ENCODE results near the gene NOB1.

The NOB1 gene

DNA sequence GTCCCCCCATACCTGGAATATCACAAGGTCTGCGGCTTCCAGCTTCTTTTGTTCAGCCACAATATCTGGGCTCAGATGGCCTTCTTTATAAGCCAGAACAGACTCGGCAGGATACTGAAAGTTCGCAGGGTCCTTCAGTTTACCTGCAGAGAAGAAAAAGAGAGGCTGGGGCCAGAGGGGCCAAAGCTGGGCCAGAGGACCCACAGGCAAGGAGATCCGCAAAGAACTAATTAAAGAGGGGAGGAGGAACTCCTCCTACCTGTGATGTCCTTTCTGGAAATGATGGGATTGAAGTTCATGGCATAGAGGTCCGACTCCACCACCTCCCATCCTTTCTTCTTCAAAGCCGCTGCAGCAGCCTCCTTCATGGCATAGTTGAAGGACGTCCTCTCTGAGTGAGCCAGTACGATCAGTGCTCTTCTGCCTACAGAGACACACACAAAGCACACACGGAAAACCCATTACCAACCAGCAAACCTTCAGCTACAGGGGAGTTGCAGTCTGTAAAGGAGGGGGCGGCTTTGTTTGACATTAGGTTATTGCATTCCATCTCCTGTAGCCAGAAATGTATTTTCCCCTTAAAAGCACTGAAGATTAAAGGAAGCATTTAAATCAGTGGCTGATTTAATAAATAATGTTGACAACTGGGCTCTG is 36.5 kb downstream of the NOB1 start:
- DNase-seq, result no peak

DNA sequence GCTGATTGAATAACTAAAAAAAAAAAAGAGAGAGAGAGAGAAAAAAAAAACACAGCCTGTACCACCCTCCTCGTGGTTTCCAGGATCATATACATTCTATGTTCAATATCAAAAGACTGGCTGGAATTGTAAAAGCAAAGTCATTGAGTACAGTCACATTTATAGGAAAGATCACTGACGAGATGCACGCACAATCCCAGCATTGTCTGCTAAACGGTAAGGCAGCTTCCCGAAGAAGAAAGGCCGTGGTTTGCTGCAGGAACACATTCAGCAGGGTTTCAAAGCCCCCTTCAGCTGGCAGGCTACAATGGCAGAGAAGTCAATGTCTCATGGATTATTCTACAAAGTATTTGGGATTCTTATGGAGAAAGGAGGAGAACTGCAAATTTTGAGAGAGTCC is 37.7 kb downstream of the NOB1 start:
- no peak for DNase-seq

DNA sequence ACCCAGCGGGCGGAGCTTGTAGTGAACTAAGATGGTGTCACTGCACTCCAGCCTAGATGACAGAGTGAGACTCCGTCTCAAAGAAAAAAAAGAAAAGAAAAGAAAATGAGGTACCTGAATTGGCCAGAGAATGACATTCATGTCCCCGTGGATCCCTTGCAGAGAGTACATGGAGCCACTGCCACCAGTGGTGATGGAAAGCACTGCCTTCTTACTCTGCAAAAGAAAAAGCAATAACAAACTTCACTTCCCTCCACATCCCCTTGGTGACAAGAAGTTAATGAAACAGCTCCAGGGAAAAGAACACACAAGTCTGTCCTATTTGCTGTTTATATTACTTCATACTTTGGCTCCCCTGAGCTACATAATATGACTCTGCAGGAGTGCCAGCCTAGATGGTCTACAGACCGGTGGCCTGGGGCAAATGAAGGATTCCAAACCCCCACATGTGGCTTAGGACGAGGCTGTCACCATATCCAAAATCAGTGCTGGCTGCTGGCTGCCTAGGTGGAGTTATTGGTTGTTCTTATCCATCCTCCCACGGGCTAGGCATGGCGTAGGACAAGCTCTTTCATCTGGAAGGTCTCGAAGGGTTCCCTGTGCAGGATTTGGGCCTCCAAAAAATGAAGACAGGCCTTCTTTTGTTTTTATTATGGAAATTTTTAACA is 41.7 kb downstream of the NOB1 start:
- no peak for DNase-seq

DNA sequence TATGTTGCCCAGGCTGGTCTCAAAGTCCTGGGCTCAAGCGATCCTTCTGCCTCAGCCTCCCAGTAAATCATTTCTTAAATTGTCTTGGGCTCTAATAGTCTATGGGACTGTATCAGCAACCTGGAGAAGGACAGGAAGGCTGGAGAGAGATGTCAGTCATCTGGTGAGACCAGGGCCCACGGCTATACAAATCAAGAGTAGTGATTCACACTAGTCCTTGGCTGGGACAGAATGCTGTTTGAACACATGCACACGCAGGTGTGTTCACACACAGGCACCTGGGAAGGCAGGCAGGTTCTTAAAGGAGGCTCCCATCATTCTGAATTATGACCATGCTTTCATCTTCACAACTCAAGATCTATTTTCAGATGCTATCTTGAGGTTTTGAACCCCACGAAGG is 42.4 kb downstream of the NOB1 start:
- DNase-seq, result no peak

GRCh38 chr16:69711115-69711740 is 43.5 kb downstream of the NOB1 start:
- no peak for DNase-seq

DNA sequence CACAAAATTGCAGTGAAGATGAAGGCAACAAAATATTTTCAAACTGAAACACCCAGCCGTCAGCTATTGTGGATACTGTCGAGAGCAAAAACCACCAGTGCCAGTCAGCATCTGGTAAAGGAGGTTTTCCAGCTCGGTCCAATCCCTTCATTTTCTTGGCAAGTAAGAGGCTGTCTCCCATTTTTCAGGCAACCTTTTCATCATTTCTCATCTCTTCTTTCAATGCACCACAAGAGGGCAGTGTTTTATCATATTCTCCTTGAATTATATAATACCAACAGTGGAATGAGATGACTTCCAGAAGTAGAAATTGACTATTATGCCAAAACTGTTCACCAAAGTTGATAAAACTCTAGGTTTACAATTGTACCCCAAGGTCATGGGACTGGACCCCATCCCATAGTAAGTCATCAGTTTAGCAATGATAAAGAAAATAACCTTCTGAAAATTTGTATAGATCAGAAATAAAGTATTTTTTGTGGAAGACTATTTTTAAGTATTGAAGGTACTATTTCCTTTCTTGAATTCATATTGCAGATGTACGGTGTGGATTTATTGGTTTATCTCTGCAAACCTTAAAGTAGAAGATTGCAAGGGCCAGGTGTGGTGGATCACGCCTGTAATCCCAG is 45.2 kb downstream of the NOB1 start:
- DNase-seq, result no peak

DNA sequence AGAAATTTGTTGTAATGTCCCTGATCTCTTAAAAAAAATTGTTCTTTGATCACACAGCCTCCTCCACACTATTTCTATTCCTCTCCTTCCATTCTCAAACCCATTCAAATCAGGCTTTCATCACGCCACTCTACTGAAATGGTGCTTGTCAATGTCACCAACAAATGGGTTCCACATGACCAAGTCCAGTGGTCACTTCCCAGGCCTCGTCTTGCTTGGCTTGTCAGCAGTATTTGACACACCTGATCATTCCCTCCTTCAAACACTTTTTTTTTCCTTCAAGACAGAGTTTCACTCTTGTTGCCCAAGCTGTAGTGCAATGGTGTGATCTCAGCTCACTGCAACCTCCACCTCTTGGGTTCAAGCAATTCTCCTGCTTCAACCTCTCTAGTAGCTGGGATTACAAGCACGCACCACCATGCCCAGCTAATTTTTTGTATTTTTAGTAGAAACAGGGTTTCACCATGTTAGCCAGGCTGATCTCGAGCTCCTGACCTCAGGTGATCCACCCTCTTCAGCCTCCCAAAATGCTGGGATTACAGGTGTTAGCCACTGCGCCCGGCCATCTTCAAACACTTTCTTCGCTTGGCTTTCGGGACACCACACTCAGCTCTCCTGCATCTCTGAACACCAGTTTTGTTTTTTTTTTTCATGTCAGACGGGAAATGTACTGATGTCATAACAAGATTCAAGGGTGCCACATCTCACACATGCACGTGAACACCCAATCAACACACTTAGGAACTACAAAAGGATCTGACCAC is 46.6 kb downstream of the NOB1 start:
- DNase-seq, result no peak

- no peak for DNase-seq
Measured at GRCh38 chr16:69706975-69707340, 47.8 kb downstream of the NOB1 start.

- no peak for DNase-seq
Measured at GRCh38 chr16:69706256-69706974, 48.3 kb downstream of the NOB1 start.

DNA sequence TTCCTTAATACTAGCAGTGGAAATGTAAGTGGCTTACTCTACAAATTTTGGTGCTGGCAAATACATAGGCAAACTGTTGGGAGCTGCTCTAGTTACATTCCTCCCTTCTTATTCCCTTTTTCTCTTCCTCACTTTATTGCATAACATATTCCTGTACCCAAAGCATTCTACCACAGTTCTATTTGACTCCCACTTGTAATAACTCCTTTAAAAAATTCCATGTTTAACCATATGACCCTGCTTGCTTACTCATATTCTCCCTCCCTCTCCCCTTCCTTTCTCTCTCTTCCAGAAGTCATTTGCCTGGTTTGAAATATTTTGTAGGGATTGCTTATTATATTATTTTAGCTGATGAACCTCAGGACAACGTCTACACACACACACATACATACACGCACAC is 51.1 kb downstream of the NOB1 start:
- DNase-seq, result no peak

DNA sequence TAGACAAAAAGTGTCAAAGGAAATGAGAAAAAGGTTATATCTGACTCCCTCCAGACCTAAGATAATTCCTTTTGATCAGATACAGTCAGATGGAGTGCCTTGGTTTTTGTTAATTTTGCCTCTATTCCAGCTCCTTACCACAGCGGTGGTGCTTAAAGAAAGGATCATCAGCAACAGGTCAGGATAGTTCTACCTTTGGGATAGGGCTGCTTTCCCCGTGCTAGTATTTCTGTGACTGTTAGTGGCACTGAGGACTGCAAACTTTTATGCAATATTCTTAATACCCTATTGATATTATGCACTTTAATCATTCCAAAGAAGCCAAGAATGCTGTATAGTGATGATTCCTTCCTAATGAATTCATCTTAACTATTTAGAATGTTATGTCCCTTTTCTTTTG is 52.9 kb downstream of the NOB1 start:
- DNase-seq, result no peak

DNA sequence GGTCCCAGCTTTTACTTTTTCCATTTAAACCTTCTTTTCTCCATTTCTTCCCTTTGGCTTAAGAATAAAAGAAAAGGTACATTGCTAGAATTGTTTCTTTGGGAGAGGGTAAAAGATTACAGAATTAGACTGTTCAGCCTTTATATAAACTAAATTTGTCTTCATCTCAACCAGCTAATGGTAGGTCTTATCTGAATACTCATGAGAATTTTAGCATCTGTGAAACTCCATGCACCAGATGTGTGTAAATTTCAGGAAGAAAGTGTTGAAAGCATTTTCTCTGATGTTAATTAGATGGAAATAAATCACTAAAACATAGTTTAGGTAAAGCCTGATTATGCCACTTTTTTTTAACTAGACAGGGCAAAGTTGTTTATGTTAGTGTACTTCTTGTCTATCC is 53.3 kb downstream of the NOB1 start:
- no peak for DNase-seq

- no peak for DNase-seq
Measured at GRCh38 chr16:69699915-69700314, 54.8 kb downstream of the NOB1 start.

GRCh38 chr16:69698404-69698803 is 56.3 kb downstream of the NOB1 start:
- DNase-seq, result no peak

DNA sequence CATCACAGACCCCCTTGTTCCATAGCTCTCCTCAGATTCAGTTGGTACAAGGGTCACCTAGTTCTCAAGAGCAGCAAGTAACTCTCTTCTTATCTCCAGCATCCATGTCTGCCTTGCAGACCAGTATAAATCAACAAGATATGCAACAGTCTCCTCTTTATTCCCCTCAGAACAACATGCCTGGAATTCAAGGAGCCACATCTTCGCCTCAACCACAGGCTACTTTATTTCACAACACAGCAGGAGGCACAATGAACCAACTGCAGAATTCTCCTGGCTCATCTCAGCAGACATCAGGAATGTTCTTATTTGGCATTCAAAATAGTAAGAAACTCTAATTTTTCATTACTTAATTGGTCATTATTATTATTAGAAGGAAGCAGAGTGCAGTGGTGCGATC is 60.8 kb downstream of the NOB1 start:
- no peak for DNase-seq

DNA sequence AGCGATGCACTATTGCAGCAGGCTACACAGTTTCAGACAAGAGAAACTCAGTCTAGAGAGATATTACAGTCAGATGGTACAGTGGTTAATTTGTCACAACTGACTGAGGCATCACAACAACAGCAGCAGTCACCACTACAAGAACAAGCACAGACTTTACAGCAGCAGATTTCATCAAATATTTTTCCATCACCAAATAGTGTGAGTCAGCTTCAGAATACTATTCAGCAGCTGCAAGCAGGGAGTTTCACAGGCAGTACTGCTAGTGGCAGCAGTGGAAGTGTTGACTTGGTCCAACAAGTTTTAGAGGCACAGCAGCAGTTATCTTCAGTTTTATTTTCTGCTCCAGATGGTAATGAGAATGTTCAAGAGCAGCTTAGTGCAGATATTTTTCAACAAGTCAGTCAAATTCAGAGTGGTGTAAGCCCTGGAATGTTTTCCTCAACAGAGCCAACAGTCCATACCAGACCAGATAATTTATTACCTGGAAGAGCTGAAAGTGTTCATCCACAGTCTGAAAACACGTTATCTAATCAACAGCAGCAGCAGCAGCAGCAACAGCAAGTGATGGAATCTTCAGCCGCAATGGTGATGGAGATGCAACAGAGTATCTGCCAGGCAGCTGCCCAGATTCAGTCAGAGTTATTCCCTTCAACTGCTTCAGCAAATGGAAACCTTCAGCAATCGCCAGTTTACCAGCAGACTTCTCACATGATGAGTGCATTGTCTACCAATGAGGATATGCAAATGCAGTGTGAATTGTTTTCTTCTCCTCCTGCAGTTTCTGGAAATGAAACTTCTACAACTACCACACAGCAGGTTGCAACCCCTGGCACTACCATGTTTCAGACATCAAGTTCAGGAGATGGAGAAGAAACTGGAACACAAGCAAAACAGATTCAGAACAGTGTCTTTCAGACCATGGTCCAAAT is 62.5 kb downstream of the NOB1 start:
- no peak for DNase-seq

Data from NCI-H187 (cell line).